HK-2 (cell line): ENCODE measurements around the gene PRIM1.
A peak's percentile ranks its signal among the peaks of the same experiment; 100 is the strongest.
"Not testable (repeated sequence)": the region's sequence is repeated elsewhere in the genome, so short reads cannot be mapped to it uniquely, and the experiment has no call there.

Source experiments
- DNase-seq: peaks from one replicate; pipeline ENCODE4 v3.0.0-alpha.2; 2018; ENCODE audit not compliant: unreplicated experiment

Gene PRIM1

DNA sequence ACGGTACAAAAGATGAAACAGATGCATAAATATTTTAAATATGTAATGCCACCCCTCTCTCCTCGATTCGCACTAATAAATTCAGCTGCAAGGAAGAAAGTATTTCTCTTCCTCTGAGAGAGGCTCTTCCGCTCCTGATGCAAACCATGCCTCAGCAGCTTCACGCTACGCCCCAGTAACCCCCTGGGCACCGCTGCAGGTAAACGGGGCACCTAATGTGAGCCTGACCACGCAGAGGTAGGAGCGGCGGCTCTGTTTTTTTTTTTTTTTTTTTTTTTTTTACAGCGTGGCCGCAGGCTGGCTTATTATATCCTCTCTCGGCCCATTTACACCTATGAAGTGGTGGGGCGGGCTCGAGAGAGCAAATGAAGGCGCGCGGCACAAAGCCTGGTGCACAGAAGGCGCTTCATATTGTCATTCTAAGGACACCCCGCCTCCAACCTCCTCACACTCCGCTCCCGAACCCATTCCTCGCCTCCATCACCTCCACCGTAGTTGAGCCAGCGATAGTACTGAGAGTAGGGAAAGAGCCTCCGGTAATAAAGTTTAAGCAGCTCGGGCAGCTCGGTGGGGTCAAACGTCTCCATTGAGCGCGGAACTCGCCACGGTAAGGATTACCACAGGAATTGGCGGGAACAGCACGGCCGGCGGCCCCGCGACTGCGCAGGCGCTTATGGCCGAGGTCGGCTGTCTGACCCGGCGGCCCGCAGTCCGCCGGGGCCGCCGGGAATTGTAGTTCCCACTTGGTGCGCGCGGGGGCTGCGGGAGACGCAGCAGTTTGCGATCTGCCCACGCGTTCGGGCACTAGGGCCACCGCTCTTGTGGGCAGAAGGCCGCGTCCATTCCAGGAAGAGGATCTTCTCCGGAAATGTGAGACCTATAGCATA, at the start of gene PRIM1:
TSS of gene PRIM1 (minus strand) at position 612 of the 887 bp plus-strand sequence. CDS start at position 587, 25 bp downstream.
- peak; percentile 88 for DNase-seq

DNA sequence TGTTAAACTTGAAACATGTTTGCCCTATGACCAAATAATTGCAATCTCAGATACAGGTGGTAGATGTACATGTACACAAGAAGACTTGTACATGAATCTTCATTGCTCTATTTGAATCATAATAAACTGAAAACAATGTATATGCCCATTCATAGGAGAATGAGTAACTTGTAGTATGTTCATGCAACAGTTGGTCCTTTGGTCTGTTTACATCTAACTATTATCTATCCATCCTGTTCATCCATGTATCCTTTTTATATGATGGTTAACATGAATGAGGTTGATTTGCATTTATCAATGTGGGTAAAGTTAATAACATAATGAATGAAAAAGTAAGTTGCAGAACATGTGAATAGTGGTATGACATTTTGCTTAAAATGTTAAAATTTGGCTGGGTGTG, 48.1 kb upstream of the PRIM1 start:
- DNase-seq: no peak

DNA sequence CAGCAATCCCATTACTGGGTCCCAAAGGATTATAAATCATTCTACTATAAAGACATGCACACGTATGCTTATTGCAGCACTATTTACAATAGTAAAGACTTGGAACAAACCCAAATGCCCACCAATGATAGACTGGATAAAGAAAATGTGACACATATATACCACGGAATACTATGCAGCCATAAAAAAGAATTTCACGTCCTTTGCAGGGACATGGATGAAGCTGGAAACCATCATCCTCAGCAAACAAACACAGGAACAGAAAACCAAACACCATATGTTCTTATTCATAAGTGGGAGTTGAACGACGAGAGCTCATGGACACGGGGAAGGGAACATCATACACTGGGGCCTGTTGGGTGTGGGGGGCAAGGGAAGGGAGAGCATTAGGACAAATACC, 47.2 kb upstream of the PRIM1 start:
- not testable (repeated sequence) for DNase-seq

DNA sequence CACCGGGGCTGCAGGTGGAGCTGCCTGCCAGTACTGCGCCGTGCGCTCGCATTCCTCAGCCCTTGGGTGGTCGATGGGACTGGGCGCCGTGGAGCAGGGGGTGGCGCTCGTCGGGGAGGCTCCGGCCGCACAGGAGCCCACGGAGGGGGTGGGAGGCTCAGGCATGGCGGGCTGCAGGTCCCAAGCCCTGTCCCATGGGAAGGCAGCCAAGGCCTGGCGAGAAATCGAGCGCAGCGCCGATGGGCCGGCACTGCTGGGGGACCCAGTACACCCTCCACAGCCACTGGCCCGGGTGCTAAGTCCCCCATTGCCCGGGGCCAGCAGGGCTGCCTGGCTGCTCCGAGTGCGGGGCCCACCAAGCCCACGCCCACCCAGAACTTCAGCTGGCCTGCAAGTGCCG, 43.7 kb upstream of the PRIM1 start:
- DNase-seq: not testable (repeated sequence)

DNA sequence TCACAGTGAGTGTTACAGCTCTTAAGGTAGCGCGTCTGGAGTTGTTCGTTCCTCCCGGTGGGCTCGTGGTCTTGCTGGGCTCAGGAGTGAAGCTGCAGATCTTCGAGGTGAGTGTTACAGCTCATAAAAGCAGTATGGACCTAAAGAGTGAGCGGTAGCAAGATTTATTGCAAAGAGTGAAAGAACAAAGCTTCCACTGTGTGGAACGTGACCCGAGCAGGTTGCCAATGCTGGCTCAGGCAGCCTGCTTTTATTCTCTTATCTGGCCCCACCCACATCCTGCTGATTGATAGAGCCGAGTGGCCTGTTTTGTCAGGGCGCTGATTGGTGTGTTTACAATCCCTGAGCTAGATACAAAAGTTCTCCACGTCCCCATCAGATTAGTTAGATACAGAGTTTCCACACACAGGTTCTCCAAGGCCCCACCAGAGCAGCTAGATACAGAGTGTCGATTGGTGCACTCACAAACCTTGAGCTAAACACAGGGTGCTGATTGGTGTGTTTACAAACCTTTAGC, 43.0 kb upstream of the PRIM1 start:
- DNase-seq: not testable (repeated sequence)

DNA sequence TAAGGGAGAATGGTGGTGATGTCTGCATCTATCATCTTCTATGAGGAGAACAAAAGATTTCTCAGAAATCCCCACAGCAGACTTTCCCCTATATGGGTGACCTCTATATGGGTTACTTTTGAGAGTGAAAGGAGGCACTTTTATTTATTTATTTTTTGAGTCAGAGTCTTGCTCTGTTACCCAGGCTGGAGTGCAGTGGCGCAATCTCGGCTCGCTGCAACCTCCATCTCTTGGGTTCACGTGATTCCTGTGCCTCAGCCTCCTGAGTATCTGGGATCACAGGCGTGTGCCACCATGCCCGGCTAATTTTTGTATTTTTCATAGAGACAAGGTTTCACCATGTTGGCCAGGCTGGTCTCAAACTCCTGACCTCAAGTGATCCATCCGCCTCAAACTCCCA, 41.0 kb upstream of the PRIM1 start:
- DNase-seq: not testable (repeated sequence)

DNA sequence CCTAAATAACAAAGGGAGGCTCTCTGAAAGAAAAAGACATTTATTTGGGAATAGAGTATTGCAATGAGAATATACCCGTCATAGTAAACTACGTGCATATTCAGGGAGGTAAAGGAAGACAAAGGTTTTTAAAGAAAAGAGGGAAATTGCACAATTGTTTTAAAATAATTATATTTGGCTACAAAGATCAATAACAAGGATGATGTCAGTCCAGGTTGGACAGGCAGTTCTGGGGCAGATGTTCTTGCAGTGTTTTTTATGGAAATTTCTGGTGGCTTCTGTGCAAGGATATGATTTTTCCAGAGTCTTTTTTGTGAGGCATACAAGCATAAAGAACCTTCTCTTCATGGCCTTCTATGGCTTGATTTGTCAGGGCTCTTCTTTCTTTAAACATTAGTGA, 40.6 kb upstream of the PRIM1 start:
- DNase-seq: no peak

DNA sequence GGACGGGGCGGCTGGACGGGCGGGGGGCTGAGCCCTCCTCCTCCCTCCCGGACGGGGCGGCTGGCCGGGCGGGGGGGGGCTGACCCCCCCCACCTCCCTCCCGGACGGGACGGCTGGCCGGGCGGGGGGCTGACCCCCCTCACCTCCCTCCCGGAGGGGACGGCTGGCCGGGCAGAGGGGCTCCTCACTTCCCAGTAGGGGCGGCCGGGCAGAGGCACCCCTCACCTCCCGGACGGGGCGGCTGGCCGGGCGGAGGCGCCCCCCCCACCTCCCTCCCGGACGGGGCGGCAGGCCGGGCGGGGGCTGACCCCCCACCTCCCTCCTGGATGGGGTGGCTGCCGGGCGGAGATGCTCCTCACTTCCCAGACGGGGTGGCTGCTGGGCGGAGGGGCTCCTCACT, 37.3 kb upstream of the PRIM1 start:
- not testable (repeated sequence) for DNase-seq

DNA sequence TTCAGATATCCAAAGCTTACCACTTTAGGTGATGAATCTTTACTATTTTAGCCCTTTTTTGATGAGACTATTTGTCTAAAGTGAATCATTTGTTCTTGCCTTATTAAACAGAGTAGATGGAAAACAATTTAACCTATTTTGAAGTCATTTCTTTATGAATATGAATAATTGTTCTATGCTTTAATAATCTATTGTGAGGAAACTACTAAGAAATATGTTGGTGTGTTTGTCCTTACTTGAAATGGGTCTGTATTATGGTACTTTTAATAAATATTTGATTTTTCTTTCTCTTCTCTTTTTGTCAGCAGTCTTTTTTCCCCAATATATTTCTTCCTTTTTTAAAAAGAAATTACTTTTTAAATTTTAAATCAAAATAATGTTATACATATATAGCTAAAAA, 35.4 kb upstream of the PRIM1 start:
- DNase-seq: no peak

DNA sequence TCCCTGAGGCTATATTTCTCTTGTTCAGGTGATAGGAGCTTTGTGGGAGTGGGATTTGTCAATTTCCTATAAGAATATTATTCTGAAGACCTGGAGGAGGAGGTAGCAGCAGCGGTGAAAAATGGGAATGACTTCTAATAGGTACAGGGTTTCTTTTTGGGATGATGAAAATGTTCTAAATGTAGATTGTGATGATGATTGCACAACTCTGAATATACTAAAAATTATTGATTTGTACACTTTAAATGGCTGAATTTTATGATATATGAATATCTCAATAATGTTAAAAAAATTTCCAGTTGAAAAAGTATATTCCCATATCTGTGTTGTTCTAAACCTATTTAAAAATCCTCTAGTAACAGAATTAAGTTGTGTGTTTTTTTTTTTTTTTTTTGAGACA, 33.8 kb upstream of the PRIM1 start:
- DNase-seq: no peak

DNA sequence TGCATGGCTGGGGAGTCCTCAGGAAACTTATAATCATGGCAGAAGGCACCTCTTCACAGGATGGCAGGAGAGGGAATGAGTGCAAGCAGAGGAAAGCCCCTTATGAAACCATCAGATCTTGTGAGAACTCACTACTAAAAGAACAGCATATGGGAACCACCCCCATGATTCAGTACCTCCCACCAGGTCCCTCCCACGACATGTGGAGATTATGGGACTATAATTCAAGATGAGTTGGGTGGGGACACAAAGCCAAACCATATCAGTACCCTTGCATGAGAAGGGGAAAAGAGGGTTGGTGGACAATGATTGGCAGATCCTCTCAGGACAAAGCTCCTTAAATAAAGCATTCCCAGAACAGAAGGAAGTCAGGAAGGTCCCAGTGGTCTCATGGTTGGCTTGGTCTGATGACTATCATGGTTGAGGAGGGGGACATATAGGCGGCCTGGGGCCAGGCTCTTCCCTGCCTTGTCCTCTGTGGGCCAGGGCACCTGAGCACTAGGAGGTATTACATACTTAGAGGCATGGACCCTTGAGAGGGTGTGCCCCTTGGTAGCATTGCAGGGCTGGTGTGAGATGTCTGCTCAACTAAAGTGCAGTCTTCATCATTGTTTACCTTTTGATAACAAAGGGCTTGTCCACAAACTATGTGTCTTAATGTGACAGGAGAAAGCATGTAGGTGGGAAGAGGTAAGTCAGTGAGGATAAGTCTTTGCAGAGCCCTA, 33.2 kb upstream of the PRIM1 start:
- DNase-seq: no peak

DNA sequence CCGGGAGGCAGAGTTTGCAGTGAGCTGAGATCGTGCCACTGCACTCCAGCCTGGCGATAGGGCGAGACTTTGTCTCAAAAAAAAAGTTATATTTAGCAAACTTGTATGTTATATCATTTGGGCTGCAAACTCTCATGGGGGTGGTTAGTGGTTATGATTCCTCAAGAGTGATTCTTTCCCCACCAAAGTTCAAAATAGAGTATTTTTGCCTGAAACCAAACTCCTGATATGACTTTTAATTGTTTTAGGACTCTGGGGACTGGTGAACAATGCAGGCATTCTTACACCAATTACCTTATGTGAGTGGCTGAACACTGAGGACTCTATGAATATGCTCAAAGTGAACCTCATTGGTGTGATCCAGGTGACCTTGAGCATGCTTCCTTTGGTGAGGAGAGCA, 29.6 kb upstream of the PRIM1 start:
- DNase-seq: no peak

DNA sequence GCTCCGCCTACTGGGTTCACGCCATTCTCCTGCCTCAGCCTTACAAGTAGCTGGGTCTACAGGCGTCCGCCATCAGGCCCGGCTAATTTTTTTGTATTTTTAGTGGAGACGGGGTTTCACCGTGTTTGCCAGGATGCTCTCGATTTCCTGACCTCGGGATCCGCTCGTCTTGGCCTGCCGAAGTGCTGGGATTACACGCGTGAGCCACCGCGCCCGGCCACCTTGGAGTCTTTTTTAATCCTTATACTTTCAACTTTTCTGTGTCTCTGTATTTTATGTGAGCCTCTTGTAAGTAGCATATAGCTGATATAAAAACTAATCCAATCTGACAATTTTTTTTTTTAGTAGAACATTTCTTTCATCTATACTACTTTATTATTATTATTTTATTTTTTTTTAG, 26.6 kb upstream of the PRIM1 start:
- no peak for DNase-seq

DNA sequence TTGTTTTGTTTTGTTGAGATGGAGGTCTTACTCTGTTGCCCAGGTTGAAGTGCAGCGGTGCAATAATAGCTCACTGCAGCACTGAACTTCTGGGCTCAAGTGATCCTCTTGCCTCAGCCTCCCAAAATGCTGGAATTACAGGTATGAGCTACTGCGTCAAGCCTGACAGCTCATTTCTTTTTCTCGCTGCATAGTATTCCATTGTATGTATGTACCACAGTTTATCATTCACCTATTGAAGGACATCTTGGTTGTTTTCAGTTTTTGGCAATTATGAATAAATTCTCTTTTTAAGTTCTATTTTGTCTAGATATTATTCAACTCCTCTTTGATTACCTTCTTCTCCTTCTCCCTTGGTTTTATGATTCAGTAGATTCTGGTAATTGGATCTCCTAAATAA, 24.5 kb upstream of the PRIM1 start:
- no peak for DNase-seq

DNA sequence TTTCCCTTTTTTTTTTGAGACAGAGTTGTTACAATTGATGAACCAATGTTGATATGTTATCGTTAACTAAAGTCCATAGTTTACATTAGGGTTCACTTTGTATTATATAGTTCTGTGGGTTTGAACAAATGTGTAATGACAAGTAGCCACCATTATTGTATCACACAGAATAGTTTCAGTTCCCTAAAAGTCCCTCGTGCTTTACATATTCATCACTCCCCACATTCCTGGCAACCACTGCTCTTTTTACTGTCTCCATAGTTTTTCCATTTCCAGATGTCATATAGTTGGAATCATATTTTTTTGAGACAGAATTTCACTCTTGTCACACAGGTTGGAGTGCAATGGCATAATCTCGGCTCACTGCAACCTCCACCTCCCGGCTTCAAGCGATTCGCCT, 23.5 kb upstream of the PRIM1 start:
- DNase-seq: no peak

DNA sequence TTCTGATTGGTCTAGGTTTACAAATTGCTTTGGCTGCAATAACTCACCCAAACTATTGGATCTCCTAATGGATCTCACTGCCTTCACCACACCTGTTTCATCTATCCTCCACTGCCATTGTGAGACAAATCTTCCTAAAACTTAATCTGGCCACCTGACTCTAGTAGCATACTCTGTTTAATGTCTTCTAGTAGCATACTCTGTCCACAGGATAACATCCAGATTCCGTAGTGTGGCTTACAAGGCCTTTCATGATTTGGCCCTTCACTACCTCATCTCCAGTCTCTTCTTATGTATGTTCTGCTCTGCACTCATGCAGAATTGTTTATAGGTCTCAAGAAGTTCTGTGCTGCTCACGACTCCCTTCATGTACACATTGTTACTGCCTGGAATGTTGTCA, 21.0 kb upstream of the PRIM1 start:
- no peak for DNase-seq

DNA sequence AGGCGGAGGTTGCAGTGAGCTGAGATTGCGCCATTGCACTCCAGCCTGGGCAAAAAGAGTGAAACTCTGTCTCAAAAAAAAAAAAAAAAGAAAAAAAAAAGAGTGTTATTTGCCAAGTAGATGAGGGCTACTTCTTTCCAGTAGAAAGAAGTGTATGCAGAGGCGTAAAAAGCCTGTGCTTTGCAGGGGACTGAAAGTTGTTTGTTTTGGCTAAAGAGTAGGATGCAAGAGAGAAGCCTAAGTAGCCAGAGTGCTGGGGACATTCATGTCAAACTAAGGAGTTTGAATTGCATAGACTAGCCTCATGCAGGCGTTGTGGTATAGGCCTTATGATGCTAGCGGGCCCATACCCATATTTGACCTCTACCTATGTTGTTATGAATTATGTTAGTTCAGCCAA, 20.5 kb upstream of the PRIM1 start:
- no peak for DNase-seq

DNA sequence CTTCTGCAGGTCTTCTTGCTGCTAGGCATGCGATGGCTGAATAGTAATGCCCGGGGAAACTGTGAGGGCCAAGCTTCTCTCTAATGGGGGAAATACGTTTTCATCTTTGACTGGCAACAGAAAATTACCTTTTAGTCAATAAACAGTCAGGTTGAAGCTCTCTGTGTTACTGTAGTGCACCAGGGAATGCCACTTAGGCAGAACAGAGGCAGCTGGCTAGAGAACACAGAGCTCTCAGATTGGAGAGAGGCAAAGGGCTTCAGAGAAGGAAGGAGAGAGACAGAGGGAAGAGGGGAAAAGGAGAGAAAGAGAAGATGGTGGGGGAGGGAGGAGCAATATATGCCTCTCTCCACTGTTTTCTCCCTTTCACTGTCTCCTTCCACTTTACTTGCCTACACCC, 17.7 kb upstream of the PRIM1 start:
- DNase-seq: no peak

DNA sequence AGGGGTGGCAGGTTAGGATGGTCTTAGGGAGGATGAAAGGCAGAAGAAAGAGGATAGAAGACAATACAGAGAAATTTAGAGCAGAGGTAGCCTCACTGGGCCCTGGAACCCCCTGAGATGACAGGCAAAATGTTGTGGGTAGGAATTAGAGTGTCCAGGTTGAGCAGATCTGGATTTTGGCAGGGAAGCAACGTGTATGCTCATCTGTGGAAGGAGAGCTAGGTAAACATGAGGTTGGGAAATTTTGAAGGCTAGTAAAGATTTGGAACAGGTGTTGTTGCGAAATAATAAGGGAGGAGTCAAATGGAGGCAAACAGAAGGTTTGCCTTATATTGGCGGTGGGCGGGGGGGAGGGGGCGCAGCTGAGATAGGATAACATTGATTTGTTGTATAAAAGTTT, 16.3 kb upstream of the PRIM1 start:
- no peak for DNase-seq

DNA sequence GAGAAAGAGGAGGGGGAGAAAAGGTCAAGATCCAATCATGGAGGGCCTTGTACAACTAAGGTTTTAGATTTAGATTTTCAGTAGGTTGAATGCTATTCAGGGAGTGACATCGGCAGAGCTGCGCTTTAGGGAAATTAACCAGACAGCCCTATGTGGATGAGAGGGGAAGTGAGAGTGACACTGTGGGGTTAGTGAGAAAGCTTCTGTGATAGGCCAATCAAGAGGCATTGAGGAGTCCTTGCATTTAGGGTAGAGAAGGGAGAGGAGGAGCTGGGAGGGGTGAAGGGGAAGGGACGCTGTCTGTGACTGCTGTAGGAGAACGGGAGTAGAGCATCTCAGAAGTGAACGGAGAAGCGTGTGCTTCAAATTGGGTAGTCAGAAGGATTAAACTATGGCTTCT, 14.4 kb upstream of the PRIM1 start:
- no peak for DNase-seq

DNA sequence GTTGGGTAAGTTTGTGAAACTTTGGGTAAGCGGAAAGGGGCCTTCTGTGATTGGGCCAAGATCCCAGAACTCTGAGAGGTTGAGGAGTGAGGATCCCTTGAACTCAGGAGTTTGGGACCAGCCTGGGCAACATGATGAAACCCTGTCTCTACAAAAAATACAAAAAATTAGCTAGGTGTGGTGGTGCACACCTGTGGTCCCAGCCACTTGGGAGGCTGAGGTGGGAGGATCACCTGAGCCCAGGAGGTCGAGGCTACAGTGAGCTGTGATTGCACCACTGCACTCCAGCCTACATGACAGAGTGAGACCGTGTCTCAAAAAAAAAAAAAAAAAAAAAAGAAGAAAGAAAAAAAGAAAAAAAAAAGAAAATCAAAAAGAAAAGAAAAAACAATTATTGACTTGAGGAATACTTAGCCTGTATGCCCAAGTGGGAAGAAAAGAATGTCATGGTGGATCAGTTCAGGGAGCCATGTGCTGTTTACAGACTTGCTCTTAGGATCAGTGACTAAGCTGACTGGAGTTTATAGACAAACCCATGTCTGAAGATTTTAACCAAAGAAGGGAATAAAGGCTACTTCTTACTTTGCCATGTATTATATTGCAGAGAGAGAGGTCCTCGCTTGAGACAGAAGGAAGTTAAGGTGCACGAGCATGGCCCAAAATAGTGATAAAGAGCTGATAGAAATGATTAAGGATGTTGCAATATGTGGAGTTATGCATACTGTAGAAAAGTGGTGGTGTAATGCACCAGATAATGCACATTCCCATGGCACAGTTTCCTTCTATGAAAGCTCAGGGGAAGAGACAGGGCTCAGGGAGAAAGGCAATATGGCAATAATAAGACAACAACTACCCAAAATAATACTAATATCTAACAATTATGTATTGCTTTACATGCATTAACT, 11.9 kb upstream of the PRIM1 start:
- DNase-seq: no peak

DNA sequence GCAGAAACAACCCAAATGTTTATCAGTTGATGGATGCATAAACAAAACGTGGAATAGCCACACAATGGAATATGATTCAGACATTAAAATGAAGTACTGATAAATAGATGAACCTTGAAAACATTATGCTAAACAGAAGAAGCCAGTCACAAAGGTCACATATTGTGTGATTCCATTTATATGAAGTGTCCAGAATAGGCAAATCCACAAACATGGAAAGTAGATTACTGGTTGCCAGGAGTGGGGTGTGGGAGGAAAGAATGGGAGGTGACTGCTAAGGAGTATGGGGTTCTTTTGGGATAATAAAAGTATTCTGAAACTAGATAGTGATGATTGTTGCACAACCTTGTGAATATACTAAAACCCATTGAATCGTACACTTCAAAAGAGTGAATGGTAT, 9.7 kb upstream of the PRIM1 start:
- no peak for DNase-seq
